GM21367 (cell line): Measurements from ENCODE around the gene APLF.
"Not testable (repeated sequence)": the region's sequence is repeated elsewhere in the genome, so short reads cannot be mapped to it uniquely, and the experiment has no call there.

ENCODE experiments used
- ATAC-seq: cut with Tn5 transposase; IDR thresholded peaks from one replicate; pipeline ENCODE4 v1.9.1; 2021; ENCODE audit not compliant: unreplicated experiment

Gene APLF

DNA sequence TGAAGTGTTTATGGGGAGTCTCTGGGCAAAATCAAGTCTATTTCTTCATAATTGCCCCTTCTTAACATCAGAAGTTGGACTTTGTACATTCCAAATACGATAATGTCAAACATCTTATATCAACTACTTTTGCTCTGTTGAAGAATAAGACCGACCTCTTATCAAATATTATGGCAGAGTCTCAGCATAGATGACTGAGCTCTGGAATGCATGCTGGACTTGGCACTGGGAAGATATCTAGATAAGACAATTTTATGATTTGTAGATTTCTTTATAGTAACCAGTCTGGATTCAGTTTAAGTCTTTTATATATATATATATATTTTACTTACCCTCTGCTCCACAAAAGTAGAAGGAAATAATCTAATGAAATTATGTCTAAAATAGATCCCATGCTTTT is 8.2 kb downstream of the APLF start:
- no peak for ATAC-seq

GRCh38 chr2:68476454-68476853 is 9.1 kb downstream of the APLF start:
- ATAC-seq, result no peak

DNA sequence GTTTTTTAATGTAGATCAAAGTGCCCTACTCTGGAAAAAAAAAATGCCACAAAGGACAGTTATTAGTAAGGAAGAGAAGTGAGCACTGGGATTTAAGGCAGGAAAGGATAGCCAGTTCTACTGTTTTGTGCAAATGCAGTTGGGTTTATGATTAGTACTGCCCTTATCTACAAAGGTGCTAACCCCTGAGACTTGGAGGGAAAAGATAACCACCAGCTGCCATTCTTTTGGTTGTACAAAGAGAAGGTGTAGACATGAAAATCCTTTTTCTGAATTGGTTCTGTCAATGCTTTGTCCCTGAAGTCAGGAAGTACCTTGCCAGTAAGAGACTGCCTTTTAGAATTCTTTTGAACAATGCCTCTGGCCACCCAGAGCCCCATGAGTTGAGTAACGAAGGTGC is 11.3 kb downstream of the APLF start:
- no peak for ATAC-seq

- ATAC-seq, result no peak
Observed at GRCh38 chr2:68482296-68482820, 15.0 kb downstream of the APLF start.

DNA sequence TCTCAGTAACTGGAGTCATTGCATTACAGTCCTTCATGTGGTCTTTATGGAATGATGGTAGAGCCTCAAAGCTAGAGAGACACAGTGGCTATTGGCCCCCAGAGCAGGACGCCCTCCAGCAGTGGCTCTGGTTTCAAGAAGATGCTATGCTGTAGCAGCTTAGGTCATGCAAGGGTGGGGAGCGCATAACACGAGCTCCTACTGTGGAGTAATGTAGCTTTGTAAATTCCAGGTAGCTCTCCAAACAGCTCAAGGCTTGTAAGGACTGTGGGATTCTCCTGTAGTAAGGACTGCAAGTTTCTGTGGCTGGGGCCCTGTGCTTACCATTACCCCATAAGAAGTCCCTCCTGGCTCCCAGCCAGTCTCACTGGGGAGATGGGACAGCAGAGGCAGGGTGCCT is 15.6 kb downstream of the APLF start:
- no peak for ATAC-seq

- ATAC-seq, result no peak
Observed at GRCh38 chr2:68487773-68488355, 20.5 kb downstream of the APLF start.

DNA sequence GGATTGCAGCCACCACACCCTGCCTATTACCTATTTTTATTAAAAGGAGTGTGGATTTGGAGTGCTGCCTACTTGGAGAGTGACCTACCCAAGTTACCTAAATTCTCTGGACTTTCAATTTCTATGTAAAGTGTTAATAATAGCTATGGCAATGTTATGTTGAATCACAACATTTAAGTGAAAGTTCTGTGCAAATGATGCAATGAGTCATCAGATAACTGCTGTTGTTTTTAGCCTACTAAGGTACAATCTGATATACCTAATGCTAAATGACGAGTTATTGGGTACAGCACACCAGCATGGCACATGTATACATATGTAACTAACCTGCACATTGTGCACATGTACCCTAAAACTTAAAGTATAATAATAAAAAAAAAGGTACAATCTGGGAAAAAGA is 21.2 kb downstream of the APLF start:
- ATAC-seq, result not testable (repeated sequence)

DNA sequence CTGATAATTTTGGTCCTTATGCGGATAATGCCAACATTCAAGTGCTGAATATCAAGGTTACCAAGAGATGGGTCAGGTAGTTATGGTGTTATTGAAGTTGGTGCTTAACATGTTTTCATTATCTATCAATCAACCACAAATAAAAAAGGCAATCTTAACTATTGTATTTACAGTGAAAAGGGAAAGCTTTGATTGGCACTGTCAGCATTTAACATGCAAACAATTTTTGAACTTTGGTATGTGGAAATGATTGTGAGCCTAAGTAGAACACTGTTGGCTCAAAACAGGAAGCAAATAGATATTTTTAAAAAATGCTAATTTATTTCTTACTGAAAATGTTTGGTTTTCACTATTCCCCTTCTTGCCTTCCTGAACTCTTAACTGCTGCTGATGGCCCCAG is 21.9 kb downstream of the APLF start:
- no peak for ATAC-seq

GRCh38 chr2:68491582-68491981 is 24.2 kb downstream of the APLF start:
- ATAC-seq, result no peak

GRCh38 chr2:68499133-68499532 is 31.7 kb downstream of the APLF start:
- ATAC-seq, result no peak

- ATAC-seq, result no peak
Observed at GRCh38 chr2:68500649-68501048, 33.3 kb downstream of the APLF start.

DNA sequence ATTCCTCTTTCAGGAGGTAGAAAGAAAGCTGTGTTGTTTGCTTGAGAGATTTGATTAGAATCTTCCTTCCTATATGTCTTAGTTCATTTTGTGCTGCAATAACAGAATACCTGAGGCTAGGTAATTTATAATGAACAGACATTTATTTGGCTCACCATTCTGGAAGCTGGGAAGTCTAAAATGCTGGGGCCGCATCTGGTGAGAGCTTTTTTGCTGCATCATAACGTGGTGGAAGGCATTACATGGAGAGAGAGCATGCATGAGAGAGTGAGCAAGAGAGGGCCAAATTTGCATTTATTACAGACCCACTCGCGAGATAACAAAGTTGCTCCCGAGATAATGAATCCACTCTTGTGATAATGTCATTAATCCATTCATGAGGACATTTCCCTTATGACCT is 34.4 kb downstream of the APLF start:
- ATAC-seq, result no peak

DNA sequence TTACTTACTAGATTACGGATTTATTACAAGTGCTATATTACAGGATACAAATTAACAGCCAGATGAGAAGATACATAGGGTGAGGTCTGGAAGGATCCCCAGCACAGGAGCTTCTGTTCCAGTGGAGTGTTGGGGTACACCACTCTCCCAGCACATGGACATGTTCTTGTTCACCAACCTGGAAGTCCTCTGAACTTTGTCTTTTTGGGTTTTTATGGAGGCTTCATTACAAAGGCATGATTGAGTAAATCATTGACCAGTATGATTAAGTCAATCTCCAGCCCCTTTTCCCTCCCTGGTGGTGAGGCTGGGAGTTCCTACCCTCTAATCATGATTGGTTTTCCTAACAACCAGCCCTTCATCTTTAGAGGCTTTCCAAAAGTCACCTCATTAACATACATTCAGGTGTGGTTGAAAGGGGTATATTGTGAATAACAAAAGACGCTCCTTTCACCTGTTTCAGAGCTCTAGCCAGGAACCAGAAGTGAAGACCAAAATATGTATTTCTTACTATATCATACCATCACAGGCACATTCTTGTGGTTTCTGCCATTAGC is 38.3 kb downstream of the APLF start:
- ATAC-seq, result no peak

DNA sequence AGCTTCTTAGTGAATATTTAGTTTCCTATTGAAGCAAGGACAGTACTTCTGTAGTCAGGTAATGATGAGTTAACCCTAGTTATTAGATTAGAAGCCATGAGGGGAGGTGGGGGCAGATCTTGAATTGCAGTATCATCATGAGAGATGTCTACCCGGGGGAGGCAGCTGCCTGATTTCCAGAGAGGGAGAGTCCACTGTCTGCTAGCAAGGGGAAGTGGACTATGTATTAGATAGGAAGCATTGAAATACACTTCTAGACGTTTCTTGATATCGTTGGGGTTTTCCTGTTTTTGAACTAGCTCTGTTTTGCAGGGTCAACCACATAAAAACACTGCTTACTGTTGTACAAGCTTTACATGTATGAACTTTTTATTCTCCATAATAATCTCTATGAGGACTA is 38.8 kb downstream of the APLF start:
- ATAC-seq, result no peak

DNA sequence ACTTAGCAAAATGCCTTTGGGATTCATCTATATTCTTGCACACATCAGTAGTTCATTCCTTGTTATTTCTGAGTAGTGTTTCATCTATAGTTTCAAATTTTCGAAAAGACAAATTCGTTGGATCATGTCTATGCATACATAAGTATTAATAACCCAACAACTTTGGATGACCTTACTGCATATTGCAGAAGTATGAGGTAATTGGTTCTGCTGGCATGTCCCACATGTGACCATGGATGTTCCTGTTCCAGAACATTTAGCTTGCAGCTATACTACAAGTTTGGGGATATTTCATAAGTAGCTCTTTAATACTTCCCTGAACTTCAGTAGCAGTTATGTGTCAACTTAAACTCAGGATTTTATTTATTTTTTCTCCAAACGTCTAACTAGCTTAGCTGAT is 44.9 kb downstream of the APLF start:
- no peak for ATAC-seq

DNA sequence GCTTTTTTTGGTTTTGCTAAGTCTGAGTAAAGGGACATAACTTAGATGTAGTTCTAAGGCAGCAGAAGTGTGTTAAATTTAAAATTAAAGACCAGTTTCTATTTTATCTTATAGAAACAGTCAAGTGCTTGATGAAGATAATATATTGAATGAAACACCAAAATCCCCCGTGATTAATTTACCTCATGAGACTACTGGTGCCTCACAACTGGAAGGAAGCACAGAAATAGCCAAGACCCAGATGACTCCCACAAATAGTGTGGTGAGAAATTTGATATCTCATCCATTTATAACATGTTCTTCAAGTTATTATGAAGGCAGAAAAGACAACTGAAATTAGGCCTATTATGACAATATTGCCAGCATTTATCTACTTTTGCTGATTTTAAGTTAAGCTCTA is 45.6 kb downstream of the APLF start:
- no peak for ATAC-seq

DNA sequence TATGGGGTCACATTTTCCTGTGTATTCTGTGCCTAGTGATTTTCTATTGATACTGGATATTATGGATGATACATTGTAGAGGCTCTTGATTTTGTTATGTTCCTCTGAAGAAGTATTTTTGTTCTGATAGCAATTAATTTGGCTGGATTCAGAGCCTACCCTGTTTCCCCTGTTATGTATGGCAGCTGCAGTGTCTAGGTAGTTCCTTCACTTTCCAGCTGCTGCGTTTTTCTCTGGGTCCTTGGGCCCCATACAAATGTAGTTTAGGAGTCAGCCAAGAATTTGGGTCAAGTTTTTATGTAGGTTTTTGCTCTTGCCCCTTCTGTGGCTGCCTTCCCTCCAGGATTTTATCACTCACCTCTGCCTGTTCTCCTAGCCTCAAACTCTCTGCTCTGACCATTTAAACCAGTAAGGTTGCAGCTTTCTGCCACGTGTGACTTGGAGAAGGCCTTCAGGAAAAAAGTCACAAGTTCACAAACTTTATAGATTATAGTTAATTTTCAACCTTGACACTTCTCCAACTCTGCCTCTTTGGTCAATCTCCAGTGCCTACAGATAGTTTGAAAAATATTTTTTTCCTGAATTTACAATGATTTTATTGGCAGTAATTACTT is 47.0 kb downstream of the APLF start:
- ATAC-seq, result no peak

DNA sequence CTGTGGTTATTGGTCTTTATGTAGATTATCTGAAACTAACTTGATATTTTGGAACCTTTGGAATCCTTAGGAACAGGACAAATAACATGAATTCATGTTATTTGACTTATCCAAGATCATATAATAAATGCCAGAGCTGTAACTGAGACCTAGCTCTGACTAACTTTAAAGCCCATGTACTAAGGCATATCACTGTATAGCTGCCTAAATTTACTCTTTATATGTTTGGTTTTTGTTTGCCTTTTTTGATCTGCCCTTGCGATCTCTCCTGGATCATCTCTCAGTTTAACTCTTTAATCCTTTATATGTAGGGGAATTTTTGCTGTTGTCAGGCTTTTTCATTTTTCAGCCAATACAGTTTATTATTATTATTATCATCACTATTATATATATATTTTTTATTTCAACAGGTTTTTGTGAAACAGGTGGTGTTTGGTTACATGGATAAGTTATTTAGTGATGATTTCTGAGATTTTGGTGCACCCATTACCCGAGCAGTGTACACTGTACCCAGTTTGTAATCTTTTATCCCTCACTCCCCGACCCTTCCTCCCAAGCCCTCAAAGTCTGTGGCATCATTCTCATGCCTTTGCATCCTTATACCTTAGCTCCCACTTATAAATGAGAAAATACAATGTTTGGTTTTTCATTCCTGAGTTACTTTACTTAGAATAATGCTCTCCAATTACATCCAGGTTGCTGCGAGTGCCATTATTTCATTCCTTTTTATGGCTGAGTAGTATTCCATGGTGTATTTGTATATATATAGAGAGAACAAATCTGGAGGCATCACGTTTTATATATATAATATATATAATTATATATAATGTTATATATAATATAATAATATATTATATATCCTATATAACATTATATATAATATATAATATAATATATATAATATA is 48.9 kb downstream of the APLF start:
- no peak for ATAC-seq

DNA sequence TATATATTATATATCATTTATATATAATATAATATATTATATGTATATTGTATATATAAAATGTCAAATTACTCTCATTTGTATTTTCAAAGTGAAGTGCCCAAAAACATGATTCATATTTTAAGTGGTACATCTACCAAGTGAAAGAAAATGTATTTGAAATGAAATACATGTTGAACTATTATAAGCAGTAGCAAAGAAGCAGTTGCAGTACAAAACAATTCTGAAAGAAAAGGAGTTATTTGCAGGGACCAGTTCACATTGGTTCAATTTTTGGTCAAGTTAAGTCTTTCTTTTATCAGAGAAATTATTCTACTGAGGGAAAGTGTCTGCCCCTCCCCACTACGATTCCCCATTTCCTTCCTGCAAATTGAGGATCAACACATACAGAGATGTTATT is 51.9 kb downstream of the APLF start:
- no peak for ATAC-seq

DNA sequence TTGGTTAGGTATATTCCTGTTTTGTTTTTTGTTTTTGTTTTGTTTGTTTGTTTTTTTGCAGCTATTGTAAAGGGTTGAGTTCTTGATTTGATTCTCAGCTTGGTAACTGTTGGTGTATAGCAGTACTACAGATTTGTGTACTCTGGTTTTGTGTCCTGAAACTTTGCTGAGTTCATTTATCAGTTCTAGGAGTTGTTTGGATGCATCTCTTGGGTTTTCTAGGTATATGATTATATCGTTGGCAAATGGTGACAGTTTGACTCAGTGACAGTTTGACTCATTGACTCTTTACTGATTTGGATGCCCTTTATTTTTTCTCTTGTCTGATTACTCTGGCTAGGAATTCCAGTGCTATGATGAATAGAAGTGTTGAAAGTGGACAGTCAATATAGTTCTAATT is 53.7 kb downstream of the APLF start:
- no peak for ATAC-seq

DNA sequence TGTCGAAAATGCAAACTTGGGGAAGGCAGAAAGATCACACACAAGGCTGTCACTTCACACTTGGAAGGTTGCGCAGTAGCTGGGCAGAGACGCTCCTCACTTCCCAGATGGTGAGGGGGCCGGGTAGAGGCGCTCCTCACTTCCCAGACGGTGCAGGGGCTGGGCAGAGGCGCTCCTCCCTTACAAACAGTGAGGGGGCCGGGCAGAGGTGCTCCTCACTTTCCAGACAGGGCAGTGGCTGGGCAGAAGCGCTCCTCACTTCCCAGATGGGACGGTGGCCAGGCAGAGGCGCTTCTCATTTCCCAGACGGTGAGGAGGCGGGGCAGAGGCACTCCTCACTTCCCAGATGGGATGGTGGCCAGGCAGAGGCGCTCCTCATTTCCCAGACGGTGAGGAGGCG is 59.6 kb downstream of the APLF start:
- ATAC-seq, result not testable (repeated sequence)
